ENCODE measurements around the gene CFAP65. TPM values are rescaled to one million over a fixed set of nuclear protein-coding genes. Genes with fewer than 3 reads are reported as not detected.

The CFAP65 gene
- total RNA-seq, 6 donors from 2014 or later = 0.26 to 18.7 (median 10.7) TPM

DNA sequence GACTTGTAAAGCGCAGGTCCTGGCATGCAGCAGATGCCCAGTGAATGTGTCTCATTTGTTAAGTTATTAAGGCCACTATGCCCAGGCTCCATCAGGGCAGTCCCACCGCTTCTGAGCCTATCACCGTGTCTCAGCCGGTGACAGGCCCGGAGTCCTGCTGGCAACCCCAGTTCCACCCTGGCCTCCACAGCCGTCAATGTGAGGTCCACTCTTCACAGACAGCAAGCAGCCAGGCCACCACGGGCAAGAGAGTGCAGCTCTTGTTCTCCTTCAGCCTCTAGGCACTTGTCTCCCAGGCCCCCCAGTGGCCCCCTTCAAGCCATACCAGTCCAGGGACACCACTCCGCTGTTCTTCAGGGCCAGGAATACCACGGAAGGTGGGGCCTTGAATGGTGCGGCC, 22.6 kb downstream of the CFAP65 start:
- H3K36me3 ChIP-seq = no peaks in the 10 kb centered on the region
- no peaks in the 10 kb centered on the region for H3K9me3 ChIP-seq
- TF ChIP-seq, protein P1, sequence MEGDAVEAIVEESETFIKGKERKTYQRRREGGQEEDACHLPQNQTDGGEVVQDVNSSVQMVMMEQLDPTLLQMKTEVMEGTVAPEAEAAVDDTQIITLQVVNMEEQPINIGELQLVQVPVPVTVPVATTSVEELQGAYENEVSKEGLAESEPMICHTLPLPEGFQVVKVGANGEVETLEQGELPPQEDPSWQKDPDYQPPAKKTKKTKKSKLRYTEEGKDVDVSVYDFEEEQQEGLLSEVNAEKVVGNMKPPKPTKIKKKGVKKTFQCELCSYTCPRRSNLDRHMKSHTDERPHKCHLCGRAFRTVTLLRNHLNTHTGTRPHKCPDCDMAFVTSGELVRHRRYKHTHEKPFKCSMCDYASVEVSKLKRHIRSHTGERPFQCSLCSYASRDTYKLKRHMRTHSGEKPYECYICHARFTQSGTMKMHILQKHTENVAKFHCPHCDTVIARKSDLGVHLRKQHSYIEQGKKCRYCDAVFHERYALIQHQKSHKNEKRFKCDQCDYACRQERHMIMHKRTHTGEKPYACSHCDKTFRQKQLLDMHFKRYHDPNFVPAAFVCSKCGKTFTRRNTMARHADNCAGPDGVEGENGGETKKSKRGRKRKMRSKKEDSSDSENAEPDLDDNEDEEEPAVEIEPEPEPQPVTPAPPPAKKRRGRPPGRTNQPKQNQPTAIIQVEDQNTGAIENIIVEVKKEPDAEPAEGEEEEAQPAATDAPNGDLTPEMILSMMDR (IDR thresholded peaks at IDR 0.05) = no peak
- TF ChIP-seq POLR2A (IDR thresholded peaks at IDR 0.05) (no peak), POLR2AphosphoS5 (IDR thresholded peaks at IDR 0.05) (no peak), EP300 (IDR thresholded peaks at IDR 0.05) (no peak)
- H3K4me3 ChIP-seq = no peak overlapping the region
- no peak overlapping the region for H3K27ac ChIP-seq
- H3K4me1 ChIP-seq = peaks cover 0 to 11% (median 0%) of the 10 kb centered on the region in 4 donors
- no peak for DNase-seq
- WGBS, 2 donors = 73 to 83% methylated on average over 3 to 10 of the region's 10 CpGs
- H3K27me3 ChIP-seq = no peaks in the 10 kb centered on the region
- no peak for ATAC-seq (ENCODE audit: low FRiP score in 2 of 2)

DNA sequence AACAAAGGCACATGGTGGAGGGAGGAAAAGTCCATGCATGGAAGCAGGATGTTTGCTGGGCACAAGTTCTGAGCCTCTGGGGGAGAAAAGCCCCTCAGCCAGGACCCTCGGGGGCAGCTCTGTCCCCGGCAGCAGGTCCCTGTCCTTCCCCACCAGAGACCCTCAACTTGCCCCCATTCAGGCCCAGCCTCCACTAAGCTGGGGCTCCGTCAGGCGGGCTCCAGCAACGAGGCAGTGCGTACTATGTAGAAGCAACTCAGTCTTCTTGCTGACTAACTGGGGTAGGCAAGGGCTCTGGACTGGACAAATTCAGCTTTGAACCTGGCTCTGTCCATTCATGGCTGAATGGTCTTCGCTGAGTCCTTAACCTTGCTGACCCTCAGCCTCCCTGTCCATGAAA, 23.0 kb downstream of the CFAP65 start:
- no peak for ATAC-seq (ENCODE audit: low FRiP score in 2 of 2)
- no peaks in the 10 kb centered on the region for H3K27me3 ChIP-seq
- 80 to 81% methylated on average over 1 to 7 of the region's 7 CpGs for WGBS, 2 donors
- H3K27ac ChIP-seq = no peak overlapping the region
- TF ChIP-seq, protein P1 (IDR thresholded peaks at IDR 0.05) = no peak
- no peak for TF ChIP-seq POLR2A (IDR thresholded peaks at IDR 0.05)
- TF ChIP-seq EP300 (IDR thresholded peaks at IDR 0.05) = no peak
- no peak for TF ChIP-seq POLR2AphosphoS5 (IDR thresholded peaks at IDR 0.05)
- no peak overlapping the region for H3K4me3 ChIP-seq
- DNase-seq = no peak
- H3K4me1 ChIP-seq = peaks cover 0 to 11% (median 0%) of the 10 kb centered on the region in 4 donors
- no peaks in the 10 kb centered on the region for H3K9me3 ChIP-seq
- H3K36me3 ChIP-seq = no peaks in the 10 kb centered on the region

DNA sequence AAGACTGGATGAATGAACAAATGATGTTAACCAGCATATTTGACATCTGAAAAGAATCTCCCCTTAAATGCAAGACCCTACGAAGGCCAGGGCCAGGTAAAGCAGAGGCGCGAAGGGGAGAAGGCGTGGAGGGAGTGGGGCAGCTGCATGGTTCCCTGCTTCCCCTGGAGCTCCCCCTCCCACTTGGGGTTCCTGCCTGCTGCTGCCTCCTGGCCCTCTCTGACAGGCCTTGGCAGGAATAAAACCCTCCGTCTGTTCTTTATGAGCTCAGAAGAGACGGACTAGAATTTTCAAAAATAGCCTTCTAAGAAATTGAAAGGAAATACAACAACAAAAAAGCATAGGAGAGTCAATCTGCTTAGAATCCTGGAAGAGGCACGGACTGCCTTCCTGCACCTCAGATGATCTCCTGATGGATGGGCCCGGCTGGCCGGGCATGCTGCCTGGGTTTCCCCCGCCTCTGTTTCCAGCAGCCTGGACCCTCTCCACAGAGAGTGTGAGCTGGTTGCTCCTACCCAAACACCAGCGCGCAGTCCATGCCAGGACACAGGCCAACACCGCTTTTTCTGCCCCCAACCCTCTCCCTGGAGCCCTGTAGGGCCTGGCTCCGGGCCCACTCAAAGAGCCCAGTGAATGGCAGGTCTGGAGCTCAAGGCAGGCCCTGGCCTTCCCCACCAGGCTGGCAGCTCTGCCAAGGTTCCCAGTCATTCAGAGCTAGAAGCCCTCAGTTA, 23.9 kb downstream of the CFAP65 start:
- WGBS, 2 donors = 69 to 75% methylated on average over 14 of the region's 14 CpGs
- DNase-seq (peak in 1 of 2 donors; percentile 56), ATAC-seq (ENCODE audit: low FRiP score in 2 of 2) (no peak)
- Histone ChIP-seq H3K9me3 (no peaks in the 10 kb centered on the region), H3K4me3 (no peak overlapping the region), H3K27ac (no peak overlapping the region), H3K27me3 (no peaks in the 10 kb centered on the region), H3K36me3 (no peaks in the 10 kb centered on the region), H3K4me1 (peaks cover 0 to 11% (median 0%) of the 10 kb centered on the region in 4 donors)
- no peak for TF ChIP-seq POLR2A (IDR thresholded peaks at IDR 0.05)
- TF ChIP-seq, protein P1 (IDR thresholded peaks at IDR 0.05) = no peak
- TF ChIP-seq POLR2AphosphoS5 (IDR thresholded peaks at IDR 0.05) = no peak
- no peak for TF ChIP-seq EP300 (IDR thresholded peaks at IDR 0.05)

DNA sequence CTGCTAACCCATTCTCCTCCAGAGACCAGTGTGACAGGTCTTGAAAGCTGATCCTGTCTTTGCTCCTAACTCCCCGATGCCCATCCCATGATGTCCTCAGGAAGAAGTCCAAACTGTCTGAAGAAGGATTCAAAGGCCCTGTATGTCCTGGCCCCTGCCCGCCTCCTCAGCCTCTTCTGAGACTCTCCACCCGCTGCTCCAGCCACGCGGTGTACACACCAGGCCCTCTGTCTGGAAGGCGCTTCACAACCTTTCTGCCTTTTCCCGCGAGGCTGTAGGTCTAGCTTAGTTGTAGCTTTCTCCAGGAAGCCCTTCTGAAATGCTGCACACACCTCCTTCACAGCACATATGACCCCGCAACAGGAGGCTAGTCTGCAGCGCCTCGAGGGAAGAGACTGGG, 24.6 kb downstream of the CFAP65 start:
- Histone ChIP-seq H3K27me3 (no peaks in the 10 kb centered on the region), H3K9me3 (no peaks in the 10 kb centered on the region), H3K4me3 (no peak overlapping the region), H3K27ac (no peak overlapping the region), H3K36me3 (no peaks in the 10 kb centered on the region), H3K4me1 (peaks cover 0 to 11% (median 0%) of the 10 kb centered on the region in 4 donors)
- DNase-seq (no peak), ATAC-seq (ENCODE audit: low FRiP score in 2 of 2) (no peak)
- TF ChIP-seq, protein P1 (IDR thresholded peaks at IDR 0.05) = no peak
- TF ChIP-seq POLR2A (IDR thresholded peaks at IDR 0.05) (no peak), POLR2AphosphoS5 (IDR thresholded peaks at IDR 0.05) (no peak), EP300 (IDR thresholded peaks at IDR 0.05) (no peak)
- 88 to 91% methylated on average over 11 of the region's 11 CpGs for WGBS, 2 donors

DNA sequence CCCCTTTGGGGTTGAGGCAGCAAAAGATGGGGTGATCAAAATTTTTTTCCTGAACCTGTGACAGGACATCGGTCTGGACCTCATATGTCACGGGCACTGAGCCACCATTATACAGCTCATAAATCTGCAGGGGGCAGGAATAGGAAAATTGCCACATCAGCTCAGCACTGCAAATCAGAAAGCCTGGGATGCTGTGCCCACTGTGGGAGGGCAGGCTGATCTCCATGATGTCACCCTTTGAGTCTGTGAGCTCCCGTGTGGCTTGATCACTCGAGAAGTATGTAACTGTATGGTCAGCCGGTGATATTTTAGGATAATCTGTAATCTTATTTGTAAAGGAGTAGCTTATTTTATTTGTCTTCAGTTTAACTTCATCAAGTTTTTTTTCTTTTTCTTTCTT, 30.4 kb downstream of the CFAP65 start:
- H3K4me1 ChIP-seq = no peaks in the 10 kb centered on the region
- DNase-seq (no peak), ATAC-seq (ENCODE audit: low FRiP score in 2 of 2) (no peak)
- TF ChIP-seq POLR2AphosphoS5 (IDR thresholded peaks at IDR 0.05) (no peak), EP300 (IDR thresholded peaks at IDR 0.05) (no peak)
- TF ChIP-seq, protein P1 (IDR thresholded peaks at IDR 0.05) = no peak
- H3K27me3 ChIP-seq = no peaks in the 10 kb centered on the region
- H3K36me3 ChIP-seq = no peaks in the 10 kb centered on the region
- no peaks in the 10 kb centered on the region for H3K9me3 ChIP-seq
- WGBS, 2 donors = 86% methylated on average over 5 of the region's 5 CpGs
- no peak overlapping the region for H3K27ac ChIP-seq
- H3K4me3 ChIP-seq = no peak overlapping the region

All from upper lobe of left lung (tissue), 6 donors.